ENCODE results near the gene CLTC.
A peak's percentile ranks its signal among the peaks of the same experiment; 100 is the strongest.

Gene CLTC

DNA sequence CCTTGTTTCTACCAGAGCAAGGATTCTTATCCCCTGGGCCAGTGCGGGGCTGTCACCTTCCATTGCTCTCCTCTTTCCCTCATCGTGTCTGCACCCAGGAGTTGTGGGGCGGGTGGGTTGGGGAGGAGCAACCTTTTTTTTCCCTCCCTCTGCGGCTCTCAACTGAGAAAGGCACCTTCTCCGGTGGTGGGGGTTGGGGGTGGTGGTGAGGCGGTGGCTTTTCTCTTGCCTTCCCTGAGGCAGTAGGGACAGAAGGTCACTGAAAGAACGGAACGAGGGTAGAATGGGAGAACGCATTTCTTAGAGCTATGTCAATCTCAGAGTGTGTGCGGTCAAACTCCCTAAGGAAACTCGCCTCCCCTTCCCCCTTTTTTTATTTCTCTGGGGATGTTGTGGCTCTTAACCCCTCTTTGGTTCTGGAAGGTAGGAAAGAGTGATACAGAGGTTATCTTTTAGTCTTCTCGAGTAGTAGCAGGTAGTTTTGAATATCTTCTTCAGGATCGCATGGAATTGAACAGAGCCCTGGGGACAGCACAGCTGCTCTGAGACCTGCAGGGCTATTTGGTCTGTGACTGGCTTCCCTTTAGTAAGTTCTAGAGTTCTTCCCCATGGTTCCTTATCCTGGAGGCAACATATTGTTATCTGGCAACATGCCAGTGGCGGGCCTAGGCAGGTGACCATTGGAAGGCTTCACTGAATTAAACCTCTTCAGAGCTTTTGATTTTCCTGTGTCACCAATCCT is 994 bp downstream of the CLTC start:
- Mint-ChIP-seq H3K27me3 (ENCODE audit: low read depth) (no peaks in the 10 kb centered on the region), H3K4me3 (peak overlapping the region; percentile 92 to 97 (median 96)), H3K27ac (peak overlapping the region; percentile 99 to 100 (median 100)), H3K36me3 (ENCODE audit: low read depth) (peaks cover 4% of the 10 kb centered on the region), H3K9me3 (no peaks in the 10 kb centered on the region), H3K4me1 (peaks cover 48% of the 10 kb centered on the region)
- no peak for TF ChIP-seq CTCF (IDR thresholded peaks at IDR 0.05; ENCODE audit: unreplicated experiment in 3 of 3)

- H3K36me3 Mint-ChIP-seq (ENCODE audit: low read depth) = peaks cover 4% of the 10 kb centered on the region
- H3K27ac Mint-ChIP-seq = peak overlapping the region; percentile 88 to 100 (median 99)
- H3K27me3 Mint-ChIP-seq (ENCODE audit: low read depth) = no peaks in the 10 kb centered on the region
- H3K9me3 Mint-ChIP-seq = no peaks in the 10 kb centered on the region
- no peak for TF ChIP-seq CTCF (IDR thresholded peaks at IDR 0.05; ENCODE audit: unreplicated experiment in 3 of 3)
- H3K4me3 Mint-ChIP-seq = peak overlapping the region; percentile 92 to 97 (median 96)
- peaks cover 55% of the 10 kb centered on the region for H3K4me1 Mint-ChIP-seq
Measured at GRCh38 chr17:59621771-59622170, 2.1 kb downstream of the CLTC start.

GRCh38 chr17:59623151-59623550 is 3.5 kb downstream of the CLTC start:
- H3K36me3 Mint-ChIP-seq (ENCODE audit: low read depth) = peaks cover 4% of the 10 kb centered on the region
- peak overlapping the region; percentile 63 to 97 (median 96) for H3K4me3 Mint-ChIP-seq
- no peak for TF ChIP-seq CTCF (IDR thresholded peaks at IDR 0.05; ENCODE audit: unreplicated experiment in 3 of 3)
- peaks cover 55% of the 10 kb centered on the region for H3K4me1 Mint-ChIP-seq
- H3K9me3 Mint-ChIP-seq = no peaks in the 10 kb centered on the region
- no peaks in the 10 kb centered on the region for H3K27me3 Mint-ChIP-seq (ENCODE audit: low read depth)
- H3K27ac Mint-ChIP-seq = peak overlapping the region; percentile 30 to 80 (median 70)

GRCh38 chr17:59626756-59627155 is 7.1 kb downstream of the CLTC start:
- Mint-ChIP-seq H3K27me3 (ENCODE audit: low read depth) (no peaks in the 10 kb centered on the region), H3K4me3 (no peak overlapping the region), H3K9me3 (no peaks in the 10 kb centered on the region), H3K27ac (no peak overlapping the region), H3K36me3 (ENCODE audit: low read depth) (peaks cover 28% of the 10 kb centered on the region), H3K4me1 (peaks cover 43% of the 10 kb centered on the region)
- no peak for TF ChIP-seq CTCF (IDR thresholded peaks at IDR 0.05; ENCODE audit: unreplicated experiment in 3 of 3)

- no peak for TF ChIP-seq CTCF (IDR thresholded peaks at IDR 0.05; ENCODE audit: unreplicated experiment in 3 of 3)
- peaks cover 28% of the 10 kb centered on the region for H3K36me3 Mint-ChIP-seq (ENCODE audit: low read depth)
- H3K4me1 Mint-ChIP-seq = peaks cover 39% of the 10 kb centered on the region
- no peaks in the 10 kb centered on the region for H3K9me3 Mint-ChIP-seq
- no peak overlapping the region for H3K27ac Mint-ChIP-seq
- no peaks in the 10 kb centered on the region for H3K27me3 Mint-ChIP-seq (ENCODE audit: low read depth)
- H3K4me3 Mint-ChIP-seq = no peak overlapping the region
Measured at GRCh38 chr17:59627274-59627673, 7.6 kb downstream of the CLTC start.

DNA sequence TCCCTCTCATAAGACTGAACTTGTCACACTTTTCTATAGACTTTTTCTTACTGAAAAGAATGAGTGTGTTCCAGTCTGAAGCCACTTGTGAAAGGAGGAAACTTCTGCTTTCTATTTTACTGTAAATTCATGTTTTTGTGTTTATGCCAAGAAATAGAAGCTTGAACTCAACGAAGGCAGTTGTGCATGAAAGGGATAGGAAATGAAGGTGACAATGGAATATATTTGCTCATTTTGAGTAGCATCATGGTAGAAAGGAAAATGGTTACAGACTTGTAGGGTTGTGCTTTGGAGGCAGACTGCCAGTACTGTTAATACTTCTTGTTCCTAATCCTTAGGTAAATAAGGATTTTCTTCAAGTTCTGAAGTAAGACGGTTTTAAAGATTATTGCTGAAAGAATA is 8.1 kb downstream of the CLTC start:
- Mint-ChIP-seq H3K4me3 (no peak overlapping the region), H3K9me3 (no peaks in the 10 kb centered on the region), H3K27ac (peak overlapping the region in 2 of 3 experiments; percentile 28 to 42), H3K4me1 (peaks cover 37% of the 10 kb centered on the region), H3K27me3 (ENCODE audit: low read depth) (no peaks in the 10 kb centered on the region), H3K36me3 (ENCODE audit: low read depth) (peaks cover 28% of the 10 kb centered on the region)
- no peak for TF ChIP-seq CTCF (IDR thresholded peaks at IDR 0.05; ENCODE audit: unreplicated experiment in 3 of 3)
